GM19035 (cell line): ENCODE results near the gene MAGI1.
"Not testable (repeated sequence)": the region's sequence is repeated elsewhere in the genome, so short reads cannot be mapped to it uniquely, and the experiment has no call there.

Experiments
- ATAC-seq: cut with Tn5 transposase; IDR thresholded peaks from one replicate; pipeline ENCODE4 v1.9.1; 2021; ENCODE audit not compliant: unreplicated experiment

MAGI1 gene

DNA sequence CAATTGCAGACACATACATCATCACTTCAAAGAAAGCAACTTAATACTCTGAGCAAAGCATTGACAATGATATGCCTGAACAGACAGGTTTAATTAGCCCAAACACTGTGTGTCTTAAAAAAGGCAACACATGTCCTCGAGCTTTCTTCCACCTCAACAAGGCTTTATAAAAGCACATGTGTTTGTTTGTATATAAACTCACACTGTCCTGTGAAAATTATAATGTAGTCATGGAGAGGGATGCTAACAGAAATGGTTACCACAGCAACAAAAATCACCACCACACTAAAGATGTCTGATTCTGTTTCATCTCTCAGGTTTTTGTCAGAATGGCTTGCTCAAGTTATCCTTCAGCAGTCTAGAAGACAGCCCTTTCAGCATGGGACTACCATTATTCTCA, 314.7 kb downstream of the MAGI1 start:
- ATAC-seq, result no peak

GRCh38 chr3:65723011-65723410, 315.7 kb downstream of the MAGI1 start:
- no peak for ATAC-seq

DNA sequence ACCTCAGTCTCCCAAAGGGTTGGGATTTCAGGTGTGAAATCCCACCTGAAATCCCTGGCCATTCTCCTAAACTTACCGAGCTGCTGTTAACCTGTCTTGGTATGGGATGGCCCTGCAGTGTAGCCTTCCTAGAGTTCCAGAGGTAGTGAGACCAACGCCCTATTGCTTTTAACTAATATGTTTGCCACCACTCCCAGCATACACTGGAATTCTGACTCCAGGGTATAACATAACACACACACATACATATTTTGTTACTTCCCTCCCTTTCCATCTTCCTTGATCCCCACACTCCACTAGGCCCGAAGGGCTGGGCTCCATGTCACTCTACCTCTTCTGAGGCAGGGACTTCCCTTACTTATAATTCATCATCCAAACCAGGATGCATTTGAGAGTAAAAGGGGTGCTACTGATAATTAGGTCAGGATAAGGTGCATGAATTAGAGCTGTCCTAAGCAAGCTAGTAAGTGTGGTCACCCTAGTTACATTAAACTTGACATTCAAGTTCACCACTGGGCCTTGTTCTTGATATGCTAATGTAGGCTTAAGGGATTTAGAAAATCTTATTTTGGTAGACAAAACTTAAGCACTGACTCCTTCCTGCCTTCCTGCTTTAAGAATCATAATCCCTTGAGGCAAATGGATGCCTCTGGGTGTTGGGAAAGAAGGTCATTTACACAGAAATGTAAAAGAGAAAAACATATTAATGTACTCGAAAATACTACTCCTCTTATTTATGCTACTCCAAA, 317.6 kb downstream of the MAGI1 start:
- ATAC-seq, result no peak

DNA sequence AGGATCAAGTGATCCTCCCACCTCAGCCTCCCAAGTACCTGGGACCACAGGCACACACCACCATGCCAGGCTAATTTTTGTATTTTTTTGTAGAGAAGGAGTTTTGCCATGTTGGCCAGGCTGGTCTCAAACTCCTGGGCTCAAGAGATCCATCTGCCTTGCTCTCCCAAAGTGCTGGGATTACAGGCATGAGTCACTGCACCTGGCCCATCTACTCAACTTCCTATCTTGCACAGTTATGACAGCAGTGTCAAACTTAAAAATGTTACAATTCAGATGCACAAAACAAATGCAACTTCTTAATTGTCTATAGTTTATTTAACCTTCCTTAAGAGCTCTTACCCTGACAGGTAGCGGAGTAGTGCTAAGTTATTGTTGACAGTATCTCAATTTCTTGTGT, 319.1 kb downstream of the MAGI1 start:
- ATAC-seq, result not testable (repeated sequence)

GRCh38 chr3:65717676-65718346, 320.9 kb downstream of the MAGI1 start:
- ATAC-seq, result no peak

DNA sequence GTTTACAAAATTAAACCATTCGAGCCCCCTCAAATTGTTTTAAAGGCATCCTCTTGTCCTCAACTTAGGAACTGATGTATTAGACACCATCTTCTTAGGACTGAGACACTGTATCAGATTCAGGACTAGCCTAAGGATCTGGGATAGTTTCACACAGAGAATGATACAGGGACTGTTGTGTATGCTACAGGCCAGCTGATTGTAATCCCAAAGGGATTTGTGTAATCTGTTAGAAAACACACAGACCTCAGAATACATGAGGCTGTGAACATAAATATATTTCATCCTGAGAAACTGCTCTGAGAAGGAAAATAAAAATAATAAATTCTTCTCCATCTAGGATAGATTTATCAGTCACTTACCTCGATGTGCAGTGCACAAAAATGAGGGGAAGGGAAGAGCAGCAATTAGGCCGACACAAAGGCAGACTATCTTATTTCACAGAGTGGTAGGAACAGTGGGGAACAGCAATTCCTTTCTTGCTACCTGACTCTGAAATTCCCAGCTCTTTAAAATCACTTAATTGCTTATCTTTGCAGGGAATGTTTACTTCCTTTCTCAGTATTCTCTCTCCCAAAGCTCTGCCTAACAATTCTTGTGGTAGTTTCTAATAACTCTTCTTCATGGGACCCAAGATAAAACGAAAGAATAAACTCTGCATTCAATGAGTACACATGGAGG, 322.5 kb downstream of the MAGI1 start:
- no peak for ATAC-seq

- ATAC-seq, result no peak
Measured at GRCh38 chr3:65714134-65714533, 324.6 kb downstream of the MAGI1 start.

DNA sequence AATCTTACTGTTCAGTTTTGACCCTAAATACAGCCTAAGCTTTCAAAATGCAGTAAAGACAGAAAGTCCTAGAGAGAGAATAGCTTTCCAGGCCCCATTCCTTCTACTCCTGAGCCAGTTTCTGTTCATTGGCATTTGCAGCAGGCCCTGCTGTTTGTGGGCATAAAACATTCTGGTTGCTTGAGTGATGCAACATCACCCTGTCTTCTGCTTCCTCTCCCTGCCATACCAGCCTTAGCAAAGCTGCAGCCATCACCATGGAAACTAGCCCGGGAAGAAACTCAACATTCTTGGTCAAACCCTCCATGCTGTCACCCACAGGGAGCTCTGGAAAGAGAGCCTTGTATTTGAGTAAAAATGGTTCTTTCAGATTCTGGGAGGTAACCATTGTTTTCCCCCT, 325.7 kb downstream of the MAGI1 start:
- no peak for ATAC-seq

- no peak for ATAC-seq
Measured at GRCh38 chr3:65712140-65712539, 326.6 kb downstream of the MAGI1 start.

GRCh38 chr3:65706776-65707568, 331.7 kb downstream of the MAGI1 start:
- no peak for ATAC-seq

DNA sequence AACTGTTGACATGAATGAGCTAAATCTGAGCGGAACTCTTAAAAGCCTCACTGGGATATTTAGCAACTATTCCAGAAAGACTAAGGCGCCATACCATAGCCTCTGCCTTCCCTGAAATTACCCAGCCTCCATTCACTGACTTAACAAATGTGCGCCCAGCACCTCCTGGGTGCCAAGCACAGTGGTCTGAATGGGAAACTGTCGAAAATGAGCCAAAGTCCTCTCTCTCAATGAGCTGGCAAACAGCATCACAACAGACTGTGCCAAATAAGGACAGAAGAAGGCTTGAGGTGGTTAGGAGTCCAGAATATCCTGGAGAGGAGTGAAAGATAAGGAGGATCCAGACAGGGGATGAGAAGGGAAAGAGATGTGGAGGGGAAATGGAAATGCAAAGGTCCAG, 332.4 kb downstream of the MAGI1 start:
- ATAC-seq, result no peak

- no peak for ATAC-seq
Measured at GRCh38 chr3:65703820-65704219, 334.9 kb downstream of the MAGI1 start.

DNA sequence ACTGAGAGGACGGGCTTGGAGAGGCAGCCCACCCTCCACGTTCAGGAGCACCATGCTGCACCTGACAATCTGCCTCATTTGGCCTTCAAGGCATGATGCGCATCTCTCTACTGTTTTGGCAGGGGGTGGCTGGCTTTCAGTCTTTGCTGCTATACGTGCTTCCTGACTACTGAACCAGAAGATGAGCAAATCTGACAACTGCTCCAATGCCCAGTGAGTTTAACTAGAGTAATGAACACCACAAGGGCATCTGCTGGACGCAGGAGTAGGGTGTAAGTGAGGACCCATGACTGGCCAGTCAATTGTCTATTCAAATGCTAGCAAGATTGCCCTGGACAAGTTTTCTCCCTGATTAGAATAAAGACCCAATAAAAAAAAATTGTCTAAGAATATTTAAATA, 335.7 kb downstream of the MAGI1 start:
- no peak for ATAC-seq

GRCh38 chr3:65702202-65702601, 336.5 kb downstream of the MAGI1 start:
- ATAC-seq, result no peak

DNA sequence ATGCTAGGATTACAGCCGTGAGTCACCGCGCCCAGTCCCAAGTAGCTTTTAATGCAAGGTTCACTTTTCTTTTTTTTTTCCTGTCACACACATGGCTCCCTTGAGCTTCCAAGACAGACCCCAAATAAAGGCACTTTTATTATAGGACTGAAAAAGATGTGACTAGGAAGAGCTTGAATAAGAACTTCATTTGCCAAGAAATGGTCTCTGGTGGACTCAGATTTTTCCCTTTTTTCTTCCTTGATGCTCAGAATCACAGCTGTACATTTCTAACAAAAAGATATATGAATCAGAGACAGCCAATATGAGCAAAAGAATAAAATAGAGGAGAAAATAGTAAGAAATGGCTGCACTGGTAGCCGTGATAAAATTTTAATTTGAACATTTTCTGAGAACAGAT, 337.2 kb downstream of the MAGI1 start:
- ATAC-seq, result no peak

DNA sequence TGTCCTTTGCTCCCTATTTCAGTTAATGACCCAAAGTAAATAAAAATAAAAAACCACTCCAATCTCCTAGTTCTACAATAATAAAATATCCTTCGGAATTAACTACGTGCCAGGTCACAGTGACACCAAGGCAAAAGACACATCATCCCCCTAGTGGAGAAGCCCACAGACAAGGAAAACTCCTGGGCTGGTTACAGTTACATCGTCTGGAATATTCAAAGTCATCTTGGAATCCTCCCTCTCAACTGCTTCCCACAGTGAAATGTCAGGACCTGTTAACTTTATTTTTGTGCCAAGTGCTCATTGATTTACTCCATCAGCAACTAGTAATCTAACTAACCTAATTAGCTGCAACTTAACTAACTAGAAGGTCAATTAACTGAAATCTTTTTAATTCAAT, 349.3 kb downstream of the MAGI1 start:
- ATAC-seq, result no peak

DNA sequence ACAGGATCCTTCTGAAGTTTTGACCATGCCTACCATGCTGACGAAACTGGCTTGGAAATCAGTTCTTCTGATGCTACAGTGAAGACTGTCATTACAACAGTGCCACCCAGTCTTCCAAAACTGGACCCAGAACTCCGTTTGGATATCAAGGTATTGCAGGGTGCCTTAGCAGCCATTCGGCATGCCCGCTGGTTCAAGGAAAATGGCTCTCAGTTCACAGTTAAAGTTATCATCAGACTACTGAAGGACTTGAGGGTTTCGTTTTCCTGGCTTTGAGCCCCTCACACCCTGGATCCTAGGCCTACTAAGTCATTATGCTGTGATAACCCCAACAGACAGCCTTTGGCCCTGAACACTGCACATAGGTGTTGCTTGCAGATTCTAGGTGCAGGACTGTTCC, 351.0 kb downstream of the MAGI1 start:
- ATAC-seq, result no peak

- ATAC-seq, result no peak
Measured at GRCh38 chr3:65685621-65686235, 353.0 kb downstream of the MAGI1 start.

- ATAC-seq, result no peak
Measured at GRCh38 chr3:65678516-65678915, 360.2 kb downstream of the MAGI1 start.

GRCh38 chr3:65677486-65678010, 361.2 kb downstream of the MAGI1 start:
- ATAC-seq, result no peak

DNA sequence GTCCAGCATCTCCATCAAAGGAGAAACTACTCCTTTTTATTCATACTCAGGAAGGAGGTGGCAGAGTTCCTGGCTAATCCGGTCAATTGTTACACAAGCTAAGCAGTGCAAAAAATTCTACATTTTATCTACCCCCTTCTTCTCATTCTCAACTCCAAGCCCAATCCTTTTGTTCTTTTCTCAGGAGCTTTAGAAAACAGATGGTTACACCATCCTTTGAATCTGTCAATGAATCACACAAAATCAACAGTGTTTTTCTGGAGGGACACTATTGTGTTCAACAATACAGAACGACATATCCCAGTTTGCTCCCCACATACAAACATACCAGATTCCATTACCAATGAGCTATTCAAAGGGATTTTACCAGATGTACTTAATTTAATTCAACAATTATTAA, 362.1 kb downstream of the MAGI1 start:
- ATAC-seq, result no peak
